Measurements from ENCODE around the gene FCGR3B.
"Not testable (repeated sequence)": the region's sequence is repeated elsewhere in the genome, so short reads cannot be mapped to it uniquely, and the experiment has no call there.

The FCGR3B gene

DNA sequence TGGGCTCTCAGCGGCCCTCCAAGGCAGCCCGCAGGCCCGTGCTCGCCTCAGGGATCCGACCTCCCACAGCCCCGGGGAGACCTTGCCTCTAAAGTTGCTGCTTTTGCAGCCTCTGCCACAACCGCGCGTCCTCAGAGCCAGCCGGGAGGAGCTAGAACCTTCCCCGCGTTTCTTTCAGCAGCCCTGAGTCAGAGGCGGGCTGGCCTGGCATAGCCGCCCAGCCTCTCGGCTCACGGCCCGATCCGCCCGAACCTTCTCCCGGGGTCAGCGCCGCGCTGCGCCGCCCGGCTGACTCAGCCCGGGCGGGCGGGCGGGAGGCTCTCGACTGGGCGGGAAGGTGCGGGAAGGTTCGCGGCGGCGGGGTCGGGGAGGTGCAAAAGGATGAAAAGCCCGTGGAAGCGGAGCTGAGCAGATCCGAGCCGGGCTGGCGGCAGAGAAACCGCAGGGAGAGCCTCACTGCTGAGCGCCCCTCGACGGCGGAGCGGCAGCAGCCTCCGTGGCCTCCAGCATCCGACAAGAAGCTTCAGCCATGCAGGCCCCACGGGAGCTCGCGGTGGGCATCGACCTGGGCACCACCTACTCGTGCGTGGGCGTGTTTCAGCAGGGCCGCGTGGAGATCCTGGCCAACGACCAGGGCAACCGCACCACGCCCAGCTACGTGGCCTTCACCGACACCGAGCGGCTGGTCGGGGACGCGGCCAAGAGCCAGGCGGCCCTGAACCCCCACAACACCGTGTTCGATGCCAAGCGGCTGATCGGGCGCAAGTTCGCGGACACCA is 25.0 kb downstream of the FCGR3B start:
- not testable (repeated sequence) for H3K9me3 ChIP-seq (ENCODE audit: control insufficient read depth in 5 of 5, low read length in 5 of 5); H3K9ac ChIP-seq (ENCODE audit: low read length in 5 of 5); H3K27me3 ChIP-seq (ENCODE audit: control insufficient read depth in 5 of 5, insufficient read depth in 4 of 5, low read length in 5 of 5); H3K27ac ChIP-seq (ENCODE audit: low read depth, low read length); H3K4me3 ChIP-seq (ENCODE audit: low read depth in 1 of 5, low read length in 5 of 5); H3K36me3 ChIP-seq (ENCODE audit: control insufficient read depth in 5 of 5, insufficient read depth in 5 of 5, low read length in 5 of 5); H3K4me1 ChIP-seq (ENCODE audit: control insufficient read depth in 5 of 5, insufficient read depth in 5 of 5, low read length in 5 of 5)

DNA sequence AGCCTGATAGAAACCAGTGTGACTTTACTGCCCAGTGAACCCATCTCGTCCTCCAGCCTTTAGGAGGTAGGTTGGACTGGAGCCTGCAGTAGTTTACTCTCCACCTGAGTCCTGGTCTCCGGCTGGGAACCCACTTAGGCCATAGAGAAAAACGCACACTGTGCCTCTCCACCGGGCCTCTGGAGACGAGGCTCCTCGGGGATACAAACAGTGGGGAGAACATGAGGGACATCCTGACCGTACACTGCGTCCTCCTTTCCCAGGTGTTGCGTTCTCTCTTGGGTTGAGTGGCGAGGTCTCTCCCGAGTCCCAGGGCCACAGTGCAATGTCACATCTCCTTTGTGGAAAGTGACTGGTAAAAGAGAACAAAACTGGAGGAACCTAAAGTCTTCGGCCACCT is 26.0 kb downstream of the FCGR3B start:
- H3K4me3 ChIP-seq (ENCODE audit: low read depth in 1 of 5, low read length in 5 of 5); H3K27me3 ChIP-seq (ENCODE audit: control insufficient read depth in 5 of 5, insufficient read depth in 4 of 5, low read length in 5 of 5); H3K9me3 ChIP-seq (ENCODE audit: control insufficient read depth in 5 of 5, low read length in 5 of 5); H3K9ac ChIP-seq (ENCODE audit: low read length in 5 of 5); H3K36me3 ChIP-seq (ENCODE audit: control insufficient read depth in 5 of 5, insufficient read depth in 5 of 5, low read length in 5 of 5); H3K27ac ChIP-seq (ENCODE audit: low read depth, low read length); H3K4me1 ChIP-seq (ENCODE audit: control insufficient read depth in 5 of 5, insufficient read depth in 5 of 5, low read length in 5 of 5): not testable (repeated sequence)

DNA sequence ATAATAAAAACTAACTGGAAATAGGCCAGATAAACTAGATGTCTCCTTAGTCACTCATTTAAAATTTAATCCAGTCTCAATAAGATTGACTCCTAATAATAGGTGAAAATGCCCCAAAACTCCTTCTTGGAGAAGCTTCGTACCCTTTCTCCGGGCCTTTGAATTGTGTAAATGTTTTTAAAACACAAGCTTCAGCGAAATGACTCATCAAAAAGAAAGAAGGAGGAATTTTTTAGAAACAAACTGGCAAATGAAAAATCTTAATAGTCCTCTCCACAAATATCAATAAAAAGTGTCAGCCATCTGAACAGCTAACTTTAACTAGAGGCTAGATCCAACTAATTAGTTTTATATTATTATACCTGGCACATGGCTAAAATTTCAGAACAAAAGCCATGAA is 33.9 kb downstream of the FCGR3B start:
- H3K9ac ChIP-seq (ENCODE audit: low read length in 5 of 5); H3K36me3 ChIP-seq (ENCODE audit: control insufficient read depth in 5 of 5, insufficient read depth in 5 of 5, low read length in 5 of 5); H3K4me3 ChIP-seq (ENCODE audit: low read depth in 1 of 5, low read length in 5 of 5); H3K9me3 ChIP-seq (ENCODE audit: control insufficient read depth in 5 of 5, low read length in 5 of 5); H3K27ac ChIP-seq (ENCODE audit: low read depth, low read length); H3K4me1 ChIP-seq (ENCODE audit: control insufficient read depth in 5 of 5, insufficient read depth in 5 of 5, low read length in 5 of 5); H3K27me3 ChIP-seq (ENCODE audit: control insufficient read depth in 5 of 5, insufficient read depth in 4 of 5, low read length in 5 of 5): not testable (repeated sequence)

DNA sequence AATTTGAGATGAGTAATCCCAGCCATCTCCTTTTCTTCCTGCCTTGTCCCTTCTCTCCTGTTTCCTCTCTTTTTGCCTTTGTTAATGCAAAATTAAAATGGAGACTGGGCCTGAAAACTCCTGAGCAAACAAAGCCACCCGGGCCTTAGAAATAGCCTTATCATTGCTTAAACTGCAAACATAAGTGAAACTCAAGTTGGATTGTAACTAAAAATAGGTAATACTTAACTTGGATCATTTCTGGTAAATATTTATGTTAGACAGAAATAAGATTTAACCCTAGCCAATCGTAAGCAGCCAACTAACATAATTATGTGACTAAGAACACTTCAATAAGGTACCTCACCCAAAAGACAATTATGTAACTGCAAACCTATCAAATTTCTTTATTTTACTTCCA is 35.4 kb downstream of the FCGR3B start:
- H3K4me1 ChIP-seq (ENCODE audit: control insufficient read depth in 5 of 5, insufficient read depth in 5 of 5, low read length in 5 of 5); H3K9me3 ChIP-seq (ENCODE audit: control insufficient read depth in 5 of 5, low read length in 5 of 5); H3K27ac ChIP-seq (ENCODE audit: low read depth, low read length); H3K4me3 ChIP-seq (ENCODE audit: low read depth in 1 of 5, low read length in 5 of 5); H3K9ac ChIP-seq (ENCODE audit: low read length in 5 of 5); H3K36me3 ChIP-seq (ENCODE audit: control insufficient read depth in 5 of 5, insufficient read depth in 5 of 5, low read length in 5 of 5); H3K27me3 ChIP-seq (ENCODE audit: control insufficient read depth in 5 of 5, insufficient read depth in 4 of 5, low read length in 5 of 5): not testable (repeated sequence)

DNA sequence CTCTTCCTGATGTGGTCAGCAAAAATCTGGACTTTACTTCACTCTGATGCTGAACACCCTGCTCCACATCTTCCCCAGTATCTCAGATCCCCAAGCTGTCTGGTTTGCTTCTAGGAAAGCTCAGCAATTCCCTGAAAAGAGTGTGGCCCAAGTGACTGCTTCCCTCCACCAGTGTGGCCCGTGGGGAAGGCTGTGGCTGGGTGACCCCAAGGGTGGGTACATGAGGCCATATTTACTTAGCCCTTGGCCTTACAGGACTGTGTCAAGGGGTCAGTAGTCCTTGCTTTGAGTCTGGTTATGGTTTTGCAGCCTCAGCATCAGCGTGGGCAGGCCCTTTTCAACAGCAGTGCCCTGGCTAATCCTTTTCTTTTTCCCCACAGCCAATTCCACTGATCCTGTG is 35.8 kb downstream of the FCGR3B start:
- not testable (repeated sequence) for H3K4me3 ChIP-seq (ENCODE audit: low read depth in 1 of 5, low read length in 5 of 5); H3K27me3 ChIP-seq (ENCODE audit: control insufficient read depth in 5 of 5, insufficient read depth in 4 of 5, low read length in 5 of 5); H3K36me3 ChIP-seq (ENCODE audit: control insufficient read depth in 5 of 5, insufficient read depth in 5 of 5, low read length in 5 of 5); H3K9ac ChIP-seq (ENCODE audit: low read length in 5 of 5); H3K9me3 ChIP-seq (ENCODE audit: control insufficient read depth in 5 of 5, low read length in 5 of 5); H3K27ac ChIP-seq (ENCODE audit: low read depth, low read length); H3K4me1 ChIP-seq (ENCODE audit: control insufficient read depth in 5 of 5, insufficient read depth in 5 of 5, low read length in 5 of 5)

DNA sequence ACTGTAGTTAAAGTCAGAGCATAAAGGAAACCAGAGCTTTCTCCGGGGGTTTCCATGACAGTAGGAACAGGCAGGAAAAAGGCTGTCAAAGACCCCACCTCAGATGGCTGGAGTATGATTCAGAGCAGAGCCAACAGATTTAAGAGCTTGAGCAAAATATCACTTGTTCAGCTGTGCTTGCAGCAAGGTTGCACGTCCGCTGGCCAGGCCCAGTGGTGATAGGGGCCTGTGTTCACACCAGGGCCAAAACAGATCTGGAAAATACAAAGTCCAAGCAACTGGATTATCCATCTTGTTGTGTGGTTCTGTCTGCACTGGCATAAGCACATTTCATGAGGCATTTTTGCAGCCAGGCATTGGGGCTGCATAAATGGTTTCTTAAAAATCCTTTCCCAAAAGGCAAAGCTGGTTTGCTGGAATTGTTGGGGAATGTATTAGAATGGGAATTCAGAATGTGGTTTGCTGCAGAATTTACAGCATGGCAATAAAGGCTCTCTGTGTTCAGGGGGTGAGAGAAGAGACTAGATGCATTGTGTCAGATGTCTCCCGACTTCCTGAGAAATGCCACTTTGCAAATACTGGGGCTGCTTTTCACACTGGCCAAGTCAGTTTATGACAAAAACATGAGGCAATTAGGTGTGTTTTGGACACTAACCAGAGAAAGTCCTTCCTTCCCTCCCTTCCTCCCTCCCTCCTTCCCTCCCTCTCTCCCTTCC is 36.5 kb downstream of the FCGR3B start:
- H3K4me3 ChIP-seq (ENCODE audit: low read depth in 1 of 5, low read length in 5 of 5); H3K27ac ChIP-seq (ENCODE audit: low read depth, low read length); H3K27me3 ChIP-seq (ENCODE audit: control insufficient read depth in 5 of 5, insufficient read depth in 4 of 5, low read length in 5 of 5); H3K9ac ChIP-seq (ENCODE audit: low read length in 5 of 5); H3K9me3 ChIP-seq (ENCODE audit: control insufficient read depth in 5 of 5, low read length in 5 of 5); H3K36me3 ChIP-seq (ENCODE audit: control insufficient read depth in 5 of 5, insufficient read depth in 5 of 5, low read length in 5 of 5); H3K4me1 ChIP-seq (ENCODE audit: control insufficient read depth in 5 of 5, insufficient read depth in 5 of 5, low read length in 5 of 5): not testable (repeated sequence)

DNA sequence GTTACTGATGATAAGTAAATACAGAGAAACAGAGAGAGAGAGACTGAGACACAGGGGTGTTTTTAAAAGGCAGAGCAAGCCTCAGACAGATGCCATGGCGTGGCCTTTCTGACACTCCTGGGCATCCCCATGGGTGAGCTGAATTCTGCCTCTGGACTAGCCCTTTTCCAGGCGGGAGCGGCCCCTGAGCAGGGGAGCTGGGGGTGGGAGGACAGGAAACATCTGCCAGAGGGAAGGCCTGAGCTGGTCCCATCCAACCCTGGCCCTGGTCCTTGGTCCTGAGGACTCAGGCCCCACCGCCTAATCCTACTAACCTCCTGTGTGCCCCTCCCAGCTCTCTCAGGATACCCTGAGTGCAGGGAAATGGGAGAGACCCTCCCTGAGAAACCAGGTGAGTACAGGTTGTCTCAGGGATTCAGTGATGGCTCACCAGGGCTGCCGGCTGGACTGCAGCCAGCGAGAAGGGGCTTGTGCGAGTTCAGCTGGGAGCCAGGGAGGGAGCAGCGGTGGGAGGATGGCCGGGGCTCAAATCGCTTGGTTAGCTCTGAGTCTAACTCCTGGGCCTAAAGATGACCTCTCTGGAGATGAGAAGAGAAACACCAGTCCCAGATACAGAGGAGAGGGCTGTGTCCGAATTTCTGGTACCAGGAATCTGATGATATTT is 37.8 kb downstream of the FCGR3B start:
- not testable (repeated sequence) for H3K27me3 ChIP-seq (ENCODE audit: control insufficient read depth in 5 of 5, insufficient read depth in 4 of 5, low read length in 5 of 5); H3K36me3 ChIP-seq (ENCODE audit: control insufficient read depth in 5 of 5, insufficient read depth in 5 of 5, low read length in 5 of 5); H3K27ac ChIP-seq (ENCODE audit: low read depth, low read length); H3K9ac ChIP-seq (ENCODE audit: low read length in 5 of 5); H3K4me1 ChIP-seq (ENCODE audit: control insufficient read depth in 5 of 5, insufficient read depth in 5 of 5, low read length in 5 of 5); H3K9me3 ChIP-seq (ENCODE audit: control insufficient read depth in 5 of 5, low read length in 5 of 5); H3K4me3 ChIP-seq (ENCODE audit: low read depth in 1 of 5, low read length in 5 of 5)

DNA sequence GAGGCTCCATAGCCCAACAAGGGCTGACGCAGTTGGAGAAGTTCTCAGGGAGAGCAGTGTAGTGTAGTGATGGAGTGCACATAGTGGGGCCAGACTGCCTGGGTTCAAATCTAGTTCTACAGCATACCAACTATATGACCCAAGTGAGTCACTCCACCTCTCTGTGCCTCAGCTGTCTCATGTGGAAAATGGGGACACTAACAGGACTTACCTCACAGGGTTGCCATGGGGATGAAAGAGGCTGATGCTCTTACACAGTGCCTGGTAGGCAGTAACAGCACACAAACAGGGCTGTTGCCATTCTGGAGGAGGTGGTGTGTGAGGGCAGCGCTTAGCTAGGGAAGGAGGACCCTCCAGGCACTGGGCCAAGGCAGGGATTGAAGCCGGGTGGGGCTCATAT is 38.4 kb downstream of the FCGR3B start:
- H3K4me1 ChIP-seq (ENCODE audit: control insufficient read depth in 5 of 5, insufficient read depth in 5 of 5, low read length in 5 of 5); H3K4me3 ChIP-seq (ENCODE audit: low read depth in 1 of 5, low read length in 5 of 5); H3K9ac ChIP-seq (ENCODE audit: low read length in 5 of 5); H3K27me3 ChIP-seq (ENCODE audit: control insufficient read depth in 5 of 5, insufficient read depth in 4 of 5, low read length in 5 of 5); H3K9me3 ChIP-seq (ENCODE audit: control insufficient read depth in 5 of 5, low read length in 5 of 5); H3K27ac ChIP-seq (ENCODE audit: low read depth, low read length); H3K36me3 ChIP-seq (ENCODE audit: control insufficient read depth in 5 of 5, insufficient read depth in 5 of 5, low read length in 5 of 5): not testable (repeated sequence)

DNA sequence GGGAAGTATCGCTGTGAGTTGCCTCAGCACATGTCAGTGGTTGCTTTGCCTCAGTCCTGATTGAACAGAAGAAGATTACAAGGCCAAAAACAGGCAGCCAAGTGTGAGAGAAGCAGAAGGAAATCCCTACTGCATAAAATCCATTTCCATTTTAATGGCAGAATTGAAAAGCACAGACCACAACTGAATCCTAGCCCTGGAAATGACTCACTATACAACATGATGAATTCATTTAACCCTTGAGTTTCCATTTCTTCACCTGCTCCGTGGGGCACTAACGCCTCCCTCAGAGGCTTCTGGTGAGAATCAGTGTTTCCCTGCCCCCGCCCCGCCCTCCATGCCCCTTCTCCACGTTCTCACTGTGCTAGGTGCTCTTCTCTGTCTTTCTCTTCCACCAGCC is 41.1 kb downstream of the FCGR3B start:
- not testable (repeated sequence) for H3K9ac ChIP-seq (ENCODE audit: low read length in 5 of 5); H3K9me3 ChIP-seq (ENCODE audit: control insufficient read depth in 5 of 5, low read length in 5 of 5); H3K36me3 ChIP-seq (ENCODE audit: control insufficient read depth in 5 of 5, insufficient read depth in 5 of 5, low read length in 5 of 5); H3K27me3 ChIP-seq (ENCODE audit: control insufficient read depth in 5 of 5, insufficient read depth in 4 of 5, low read length in 5 of 5); H3K4me1 ChIP-seq (ENCODE audit: control insufficient read depth in 5 of 5, insufficient read depth in 5 of 5, low read length in 5 of 5); H3K4me3 ChIP-seq (ENCODE audit: low read depth in 1 of 5, low read length in 5 of 5); H3K27ac ChIP-seq (ENCODE audit: low read depth, low read length)

DNA sequence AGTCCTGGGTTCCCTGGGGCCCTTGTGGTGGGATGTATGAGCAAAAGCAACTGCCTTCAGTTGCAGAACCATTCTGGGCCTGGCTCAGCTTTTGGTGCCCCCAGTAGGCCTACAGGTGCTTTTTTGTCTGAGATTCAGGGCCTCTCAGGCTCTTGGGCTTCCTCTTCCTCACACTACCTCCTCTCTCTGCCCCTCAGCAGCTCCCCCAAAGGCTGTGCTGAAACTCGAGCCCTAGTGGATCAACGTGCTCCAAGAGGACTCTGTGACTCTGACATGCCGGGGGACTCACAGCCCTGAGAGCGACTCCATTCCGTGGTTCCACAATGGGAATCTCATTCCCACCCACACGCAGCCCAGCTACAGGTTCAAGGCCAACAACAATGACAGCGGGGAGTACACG is 41.6 kb downstream of the FCGR3B start:
- H3K4me3 ChIP-seq (ENCODE audit: low read depth in 1 of 5, low read length in 5 of 5); H3K27ac ChIP-seq (ENCODE audit: low read depth, low read length); H3K4me1 ChIP-seq (ENCODE audit: control insufficient read depth in 5 of 5, insufficient read depth in 5 of 5, low read length in 5 of 5); H3K9ac ChIP-seq (ENCODE audit: low read length in 5 of 5); H3K36me3 ChIP-seq (ENCODE audit: control insufficient read depth in 5 of 5, insufficient read depth in 5 of 5, low read length in 5 of 5); H3K27me3 ChIP-seq (ENCODE audit: control insufficient read depth in 5 of 5, insufficient read depth in 4 of 5, low read length in 5 of 5); H3K9me3 ChIP-seq (ENCODE audit: control insufficient read depth in 5 of 5, low read length in 5 of 5): not testable (repeated sequence)

Measured in subcutaneous abdominal adipose tissue (tissue), 5 donors.